HG03139 (cell line): ENCODE results near the gene RAB1A.

Experiments used
- ATAC-seq: cut with Tn5 transposase; IDR thresholded peaks from one replicate; pipeline ENCODE4 v1.9.1; 2021; ENCODE audit not compliant: unreplicated experiment

Gene RAB1A

DNA sequence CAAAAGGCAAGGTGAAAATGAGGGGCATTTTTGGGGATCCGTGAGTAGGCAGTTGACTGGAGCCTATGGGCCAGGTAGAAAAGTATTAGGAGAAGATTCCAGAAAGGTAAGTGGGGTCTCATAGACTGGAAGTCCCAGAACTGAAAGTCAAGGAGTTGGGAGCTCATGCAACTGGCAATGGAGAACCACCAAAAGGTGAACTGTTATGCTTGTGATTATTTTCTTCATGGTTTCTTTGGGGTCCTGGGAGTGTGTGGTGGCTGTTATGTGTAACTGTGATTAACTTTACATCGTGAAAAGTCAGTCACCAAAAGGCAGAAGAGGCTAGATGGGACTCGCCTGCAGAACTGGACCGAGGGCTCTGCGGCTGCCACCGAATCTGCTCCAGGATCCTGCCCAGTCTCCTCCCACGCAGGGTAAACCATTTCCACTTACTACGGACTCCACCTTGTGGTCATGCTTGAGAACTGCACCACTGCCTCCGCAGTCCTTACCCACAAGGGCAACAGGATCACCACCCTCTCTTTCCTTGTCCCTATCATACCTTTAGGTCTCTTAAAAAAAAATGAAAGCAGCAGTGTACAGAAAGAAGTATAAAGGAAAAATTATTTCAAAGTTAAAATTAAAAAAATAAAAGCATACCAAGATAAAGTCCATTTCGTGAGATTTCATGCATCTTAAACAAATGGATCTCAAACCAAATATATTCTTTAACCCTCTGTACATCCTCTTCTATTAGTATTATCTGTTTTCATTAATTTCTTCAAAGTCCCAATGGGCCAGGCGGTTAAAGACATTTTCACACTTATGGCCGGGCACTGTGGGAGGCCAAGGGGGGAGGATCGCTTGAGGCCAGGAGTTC, 89.3 kb downstream of the RAB1A start:
- ATAC-seq, result peak; percentile 80

DNA sequence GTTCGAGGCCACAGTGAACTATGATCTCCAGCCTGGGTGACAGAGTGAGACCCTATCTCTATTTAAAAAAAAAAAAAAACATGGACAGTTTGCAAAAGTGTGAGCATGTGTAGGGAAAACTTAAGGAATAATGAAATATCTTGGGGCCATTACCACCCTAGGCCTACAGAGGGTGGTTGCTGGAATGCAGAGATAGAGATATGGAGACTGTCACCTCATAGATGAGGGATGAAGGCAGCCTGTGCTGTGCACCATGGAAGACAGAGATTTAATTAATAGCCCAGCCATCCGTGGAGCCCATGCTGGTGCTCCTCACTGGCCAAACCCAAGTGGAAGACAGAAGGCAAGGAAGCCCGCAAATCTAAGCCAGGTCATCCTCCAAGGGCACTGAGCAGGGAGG, 90.3 kb downstream of the RAB1A start:
- ATAC-seq, result no peak

DNA sequence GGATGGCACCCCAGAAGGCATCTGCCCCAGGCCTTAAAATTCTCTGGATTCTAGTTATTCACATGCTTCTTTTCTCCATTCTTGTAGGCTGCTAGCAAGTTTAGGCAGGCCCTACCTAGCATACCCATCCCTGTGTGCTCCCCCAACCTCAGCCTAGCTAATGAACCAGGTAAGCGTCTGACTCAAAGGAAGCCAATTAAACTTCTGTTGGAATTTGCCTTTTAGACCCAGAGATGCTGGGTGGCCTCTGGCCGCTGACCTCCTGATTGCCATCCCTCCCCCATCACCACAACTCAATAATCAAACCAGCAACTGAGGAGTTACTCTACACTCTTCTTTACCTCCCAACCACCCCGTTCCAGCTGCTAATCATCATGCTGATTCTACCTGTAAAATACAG, 92.7 kb downstream of the RAB1A start:
- no peak for ATAC-seq
